Measurements from ENCODE around the gene CEP112. TPM values are rescaled to one million over a fixed set of nuclear protein-coding genes. Genes with fewer than 3 reads are reported as not detected.

Gene CEP112
- total and polyA plus RNA-seq, 2 of the 8 experiments (the other 6 are each of a cell fraction or from before 2014, with no cell fraction given) = 0.62 to 3.1 TPM

- no peak for TF ChIP-seq CHD7 (IDR thresholded peaks at IDR 0.05; ENCODE audit: insufficient replicate concordance, low read length)
- TF ChIP-seq JUND (IDR thresholded peaks at IDR 0.05; ENCODE audit: low read length) = no peak
Measured at GRCh38 chr17:65811043-65811442, 380.9 kb downstream of the CEP112 start (continued).

Measured in H1 (cell line).